OCI-M2 (cell line): ENCODE data around the gene DDX10.

Source experiments
- DNase-seq: peaks from one replicate; lab custom pipeline; 2025; ENCODE audit not compliant: unreplicated experiment; lab: John Stamatoyannopoulos, UW

Gene DDX10

GRCh38 chr11:108967571-108967970 lies 302.7 kb downstream of the DDX10 start:
- no peak for DNase-seq

- no peak for DNase-seq
Observed at GRCh38 chr11:108970221-108970991, 305.5 kb downstream of the DDX10 start.

GRCh38 chr11:108973402-108974162 lies 308.7 kb downstream of the DDX10 start:
- no peak for DNase-seq

- no peak for DNase-seq
Observed at GRCh38 chr11:108975026-108975425, 310.2 kb downstream of the DDX10 start.

- DNase-seq, result no peak
Observed at GRCh38 chr11:108975641-108976071, 310.8 kb downstream of the DDX10 start.

- no peak for DNase-seq
Observed at GRCh38 chr11:108983636-108984420, 319.0 kb downstream of the DDX10 start.

GRCh38 chr11:108984523-108984922 lies 319.7 kb downstream of the DDX10 start:
- no peak for DNase-seq

- DNase-seq, result no peak
Observed at GRCh38 chr11:108985236-108985944, 320.5 kb downstream of the DDX10 start.

GRCh38 chr11:108985945-108986279 lies 321.0 kb downstream of the DDX10 start:
- no peak for DNase-seq
